GM12874 (cell line): ENCODE measurements around the gene CTSC.

Source experiments
- TF ChIP-seq, protein P1 (sequence below): IDR thresholded peaks from 2 replicates; pipeline ENCODE4 v1.5.1; 2011; ENCODE audit warnings: low read depth, mild to moderate bottlenecking, control low read depth, low read length, moderate library complexity; ENCODE audit not compliant: insufficient read depth

Gene CTSC

GRCh38 chr11:88340366-88340935 lies 2.9 kb upstream of the CTSC start:
- TF ChIP-seq, protein P1, sequence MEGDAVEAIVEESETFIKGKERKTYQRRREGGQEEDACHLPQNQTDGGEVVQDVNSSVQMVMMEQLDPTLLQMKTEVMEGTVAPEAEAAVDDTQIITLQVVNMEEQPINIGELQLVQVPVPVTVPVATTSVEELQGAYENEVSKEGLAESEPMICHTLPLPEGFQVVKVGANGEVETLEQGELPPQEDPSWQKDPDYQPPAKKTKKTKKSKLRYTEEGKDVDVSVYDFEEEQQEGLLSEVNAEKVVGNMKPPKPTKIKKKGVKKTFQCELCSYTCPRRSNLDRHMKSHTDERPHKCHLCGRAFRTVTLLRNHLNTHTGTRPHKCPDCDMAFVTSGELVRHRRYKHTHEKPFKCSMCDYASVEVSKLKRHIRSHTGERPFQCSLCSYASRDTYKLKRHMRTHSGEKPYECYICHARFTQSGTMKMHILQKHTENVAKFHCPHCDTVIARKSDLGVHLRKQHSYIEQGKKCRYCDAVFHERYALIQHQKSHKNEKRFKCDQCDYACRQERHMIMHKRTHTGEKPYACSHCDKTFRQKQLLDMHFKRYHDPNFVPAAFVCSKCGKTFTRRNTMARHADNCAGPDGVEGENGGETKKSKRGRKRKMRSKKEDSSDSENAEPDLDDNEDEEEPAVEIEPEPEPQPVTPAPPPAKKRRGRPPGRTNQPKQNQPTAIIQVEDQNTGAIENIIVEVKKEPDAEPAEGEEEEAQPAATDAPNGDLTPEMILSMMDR, result no peak

DNA sequence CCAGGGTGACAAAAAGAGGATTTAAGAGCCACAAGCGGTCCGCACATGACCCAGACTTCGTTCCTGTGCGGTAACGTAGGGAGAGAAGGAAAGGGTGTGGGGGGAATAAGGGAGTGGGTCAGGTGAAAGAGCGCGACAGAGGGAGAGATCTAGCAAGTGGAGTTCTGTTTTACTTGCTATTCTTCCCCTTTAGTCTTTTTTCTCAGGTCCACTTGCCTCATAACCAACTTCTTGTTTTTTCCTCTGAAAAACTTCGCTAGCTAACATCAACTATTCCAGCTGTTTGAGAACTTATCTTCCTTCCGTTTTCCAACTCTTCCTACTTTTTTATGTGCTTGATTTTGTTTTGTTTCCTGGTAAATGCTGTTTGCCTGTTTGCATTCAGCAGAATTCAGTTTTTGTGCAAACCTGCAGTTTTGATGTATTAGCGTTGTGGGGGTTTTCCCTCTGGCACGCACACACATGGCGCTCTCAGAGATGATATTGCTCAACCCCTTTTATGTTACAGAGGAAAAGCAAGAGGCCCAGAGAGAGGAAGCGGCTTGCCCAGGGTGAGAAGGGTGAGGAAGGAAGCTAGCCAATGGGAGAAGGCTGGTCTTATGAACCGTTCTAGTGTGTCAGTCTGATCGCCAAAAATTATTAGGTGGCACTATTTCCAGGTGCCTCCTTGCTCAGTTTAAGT lies 592 bp upstream of the CTSC start:
- TF ChIP-seq, protein P1, result no peak

- TF ChIP-seq, protein P1, result no peak
Measured at GRCh38 chr11:88335284-88335683, 2.3 kb downstream of the CTSC start.

DNA sequence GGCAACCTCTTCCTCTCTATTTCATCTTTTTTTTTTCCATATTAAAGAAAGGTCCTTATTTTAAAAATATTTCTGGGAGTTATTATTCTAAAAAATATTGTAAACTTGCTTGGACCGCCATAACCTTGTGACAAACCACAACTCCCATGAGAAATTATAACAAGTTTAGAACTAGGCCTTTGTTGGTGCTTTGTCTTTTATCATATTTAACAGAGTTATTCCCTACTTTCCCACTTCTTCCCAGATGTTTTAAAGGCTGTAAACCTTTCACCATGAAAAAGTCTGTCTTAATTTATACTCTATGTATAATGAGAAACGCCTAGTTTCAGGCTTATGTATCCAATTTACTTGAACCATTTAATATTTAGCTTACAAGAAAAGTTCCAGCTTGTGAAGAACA lies 3.7 kb downstream of the CTSC start:
- TF ChIP-seq, protein P1, result no peak

GRCh38 chr11:88332851-88333250 lies 4.7 kb downstream of the CTSC start:
- TF ChIP-seq, protein P1, result no peak

DNA sequence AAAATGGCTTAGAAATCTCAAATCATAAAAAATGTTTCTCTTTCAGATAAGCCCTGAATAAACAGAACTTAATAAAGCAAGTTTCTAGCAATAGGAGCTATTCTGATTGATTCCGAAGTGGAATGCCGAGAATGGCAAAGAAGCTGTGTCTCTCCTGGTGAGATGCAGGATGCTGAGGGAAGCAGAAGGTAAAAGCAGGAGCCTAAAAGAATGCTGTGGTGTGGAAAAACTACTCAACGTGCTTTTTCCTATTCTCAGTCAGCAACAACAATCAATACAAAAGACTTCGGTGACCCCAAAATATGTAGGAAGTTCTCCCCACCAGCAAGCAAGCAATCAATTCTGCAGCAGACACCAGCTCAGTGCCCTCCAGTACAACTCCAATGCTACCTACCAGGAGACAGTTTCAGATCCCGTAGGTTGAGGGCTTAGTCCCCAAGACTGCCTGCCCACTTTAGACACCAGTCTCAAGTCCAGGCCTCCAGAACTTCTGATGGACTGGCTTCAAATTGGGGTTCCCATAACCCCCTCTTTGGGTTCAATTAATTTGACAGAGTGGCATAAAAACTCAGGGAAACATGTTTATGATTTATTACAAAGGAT lies 6.6 kb downstream of the CTSC start:
- TF ChIP-seq, protein P1, result no peak

DNA sequence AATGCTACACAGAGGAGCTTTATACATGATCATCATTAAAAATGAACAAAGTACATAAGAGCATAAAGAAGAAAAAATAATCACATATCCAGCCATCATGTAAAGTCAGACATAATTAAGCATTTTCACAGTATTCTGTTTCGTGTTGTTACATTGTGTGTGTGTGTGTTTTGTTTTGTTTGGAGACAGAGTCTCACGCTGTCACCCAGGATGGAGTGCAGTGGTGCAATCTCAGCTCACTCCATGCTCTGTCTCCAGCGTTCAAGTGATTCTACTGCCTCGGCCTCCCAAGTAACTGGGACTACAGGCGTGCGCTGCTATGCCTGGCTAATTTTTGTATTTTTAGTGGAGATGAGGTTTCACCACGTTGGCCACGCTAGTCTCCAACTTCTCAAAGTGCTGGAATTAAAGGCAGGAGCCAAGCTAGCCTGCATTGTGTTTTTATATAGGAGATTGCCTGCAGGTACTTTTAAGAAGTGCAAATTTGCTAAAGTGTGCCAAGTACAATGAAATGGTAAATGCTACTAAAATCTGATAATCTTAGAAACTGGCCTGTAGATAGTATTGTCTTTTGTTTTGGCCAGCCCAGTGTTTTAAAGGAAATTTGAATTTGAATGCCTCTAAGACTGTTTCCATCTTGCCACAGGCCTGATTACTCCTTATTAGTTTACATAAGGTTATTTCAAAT lies 7.8 kb downstream of the CTSC start:
- TF ChIP-seq, protein P1, result no peak
